ENCODE results near the gene HS2ST1.

- no peak for TF ChIP-seq POLR2A (IDR thresholded peaks at IDR 0.05; ENCODE audit: low read depth, low read length)
- no peak for TF ChIP-seq POLR2AphosphoS5 (IDR thresholded peaks at IDR 0.05; ENCODE audit: low read depth, low read length)
- TF ChIP-seq TAF1 (IDR thresholded peaks at IDR 0.05; ENCODE audit: borderline replicate concordance, low read depth, low read length): no peak
Observed at GRCh38 chr1:87148661-87149060, 234.2 kb downstream of the HS2ST1 start.
